GM23338 (cell line): ENCODE data around the gene TTBK1. TPM values are rescaled to one million over a fixed set of nuclear protein-coding genes. Genes with fewer than 3 reads are reported as not detected.

Experiments
- ATAC-seq: fragments of 200-7000 bp; cut with Tn5 transposase; 3 replicates; pipeline ENCODE4 v1.9.1; 2020
- DNase-seq: peaks from one replicate; pipeline ENCODE4 v3.0.0-alpha.2; 2015; ENCODE audit warnings: low spot score
- H2AFZ ChIP-seq: fragments of 200-600 bp; sonication (generic); 2 replicates; pipeline ENCODE4 v1.8.0; 2016; ENCODE audit warnings: antibody characterized with exemption, mild to moderate bottlenecking, moderate library complexity
- H3F3A ChIP-seq: fragments of 200-600 bp; sonication (generic); replicated peaks from 2 replicates; pipeline ENCODE4 v1.8.0; 2017; ENCODE audit warnings: antibody characterized with exemption, mixed run types, low read depth
- H3K27ac ChIP-seq: fragments of 200-600 bp; sonication (generic); 2 replicates; pipeline ENCODE4 v1.6.1; 2016; ENCODE audit warnings: low read depth
- H3K27me3 ChIP-seq: fragments of 200-600 bp; sonication (generic); 2 replicates; pipeline ENCODE4 v1.8.0; 2016; ENCODE audit warnings: mild to moderate bottlenecking, mixed run types, moderate library complexity; ENCODE audit not compliant: insufficient read depth
- H3K36me3 ChIP-seq: fragments of 200-600 bp; sonication (generic); 2 replicates; pipeline ENCODE4 v1.8.0; 2016; ENCODE audit warnings: mild to moderate bottlenecking; ENCODE audit not compliant: insufficient read depth
- H3K4me1 ChIP-seq: fragments of 200-600 bp; sonication (generic); 2 replicates; pipeline ENCODE4 v1.8.0; 2016; ENCODE audit warnings: mild to moderate bottlenecking, moderate library complexity; ENCODE audit not compliant: insufficient read depth
- H3K4me2 ChIP-seq: fragments of 200-600 bp; sonication (generic); 2 replicates; pipeline ENCODE4 v1.7.1; 2017; ENCODE audit warnings: mixed run types
- H3K4me3 ChIP-seq: fragments of 200-600 bp; sonication (generic); 2 replicates; pipeline ENCODE4 v1.6.1; 2016; ENCODE audit warnings: mixed run types
- H3K79me2 ChIP-seq: fragments of 200-600 bp; sonication (generic); replicated peaks from 2 replicates; pipeline ENCODE4 v1.8.0; 2017; ENCODE audit warnings: mild to moderate bottlenecking; ENCODE audit not compliant: insufficient read depth
- H3K9me2 ChIP-seq: fragments of 200-600 bp; sonication (generic); 2 replicates; pipeline ENCODE4 v1.8.0; 2017; ENCODE audit not compliant: insufficient read depth
- H4K20me1 ChIP-seq: fragments of 200-600 bp; sonication (generic); replicated peaks from 2 replicates; pipeline ENCODE4 v1.8.0; 2017; ENCODE audit warnings: mild to moderate bottlenecking; ENCODE audit not compliant: insufficient read depth
- H3K27ac Mint-ChIP-seq: 2 replicates; pipeline ENCODE4 v1.8.0; 2020; ENCODE audit warnings: inconsistent platforms, mild to moderate bottlenecking, moderate library complexity, mixed read lengths
- H3K27me3 Mint-ChIP-seq: 3 replicates; pipeline ENCODE4 v1.8.0; 2022; ENCODE audit warnings: low read depth, mild to moderate bottlenecking, moderate library complexity, mixed read lengths, inconsistent platforms; ENCODE audit not compliant: insufficient read depth, poor library complexity
- H3K36me3 Mint-ChIP-seq: 3 replicates; pipeline ENCODE4 v1.8.0; 2021; ENCODE audit warnings: low read depth, mild to moderate bottlenecking, inconsistent platforms, moderate library complexity, mixed read lengths
- H3K4me1 Mint-ChIP-seq: 3 replicates; pipeline ENCODE4 v1.8.0; 2020; ENCODE audit warnings: mild to moderate bottlenecking, inconsistent platforms, mixed read lengths
- H3K4me3 Mint-ChIP-seq: 3 replicates; pipeline ENCODE4 v1.8.0; 2021; ENCODE audit warnings: moderate library complexity, mild to moderate bottlenecking, inconsistent platforms, mixed read lengths
- H3K9me3 Mint-ChIP-seq: 3 replicates; pipeline ENCODE4 v1.8.0; 2020; ENCODE audit warnings: moderate library complexity, mild to moderate bottlenecking, inconsistent platforms, mixed read lengths
- CREB1 ChIP-seq: fragments of 250-450 bp; sonication (Bioruptor Pico); IDR thresholded peaks from 2 replicates; pipeline ENCODE4 v1.5.0; 2020; ENCODE audit warnings: low read depth, mild to moderate bottlenecking, moderate library complexity
- EZH2phosphoT487 ChIP-seq: fragments of 200-600 bp; sonication (generic); IDR thresholded peaks from one replicate; pipeline ENCODE4 v1.8.1; 2018; ENCODE audit warnings: antibody characterized with exemption; ENCODE audit not compliant: unreplicated experiment
- POLR2AphosphoS5 ChIP-seq: IDR thresholded peaks from 2 replicates; pipeline ENCODE4 v1.6.1; 2016; ENCODE audit warnings: antibody characterized with exemption, low read depth
- STAT1 ChIP-seq: IDR thresholded peaks from one replicate; pipeline ENCODE4 v1.6.1; 2016; ENCODE audit warnings: antibody characterized with exemption; ENCODE audit not compliant: unreplicated experiment
- ZNF114 ChIP-seq: fragments of 250-450 bp; sonication (Bioruptor Pico); IDR thresholded peaks from 2 replicates; pipeline ENCODE4 v1.5.0; 2020; ENCODE audit warnings: mild to moderate bottlenecking, moderate library complexity
- polyA plus RNA-seq: library from polyadenylated mRNA; unstranded; fragments of >200 nt; fragmentation: Nextera tagmentation; extraction: Ambion mirVana; gene quantifications from 2 replicates; pipeline ENCODE4 v1.2.1, GENCODE V29; 2016
- total RNA-seq: library from RNA; depleted of rRNA; stranded (reverse); fragments of >200 nt; shearing (Covaris generic); gene quantifications from 2 replicates; pipeline ENCODE4 v1.2.3, GENCODE V29; 2014
- TF ChIP-seq, protein P1 (sequence below): IDR thresholded peaks from 2 replicates; pipeline ENCODE4 v1.6.1; 2016; ENCODE audit warnings: antibody characterized with exemption
- TF ChIP-seq, protein P2 (sequence below): IDR thresholded peaks from one replicate; pipeline ENCODE4 v1.6.1; 2018; ENCODE audit warnings: antibody characterized with exemption; ENCODE audit not compliant: unreplicated experiment
- TF ChIP-seq, protein P3 (sequence below): fragments of 250-450 bp; sonication (Bioruptor Pico); IDR thresholded peaks from 2 replicates; pipeline ENCODE4 v1.5.0; 2020; ENCODE audit warnings: mild to moderate bottlenecking, moderate library complexity
- TF ChIP-seq, protein P4 (sequence below), 2 experiments: fragments of 200-600 bp in 1 of 2; sonication (generic) in 1 of 2; conservative IDR thresholded peaks; 2 replicates each; pipeline versions ENCODE4 v1.5.1 to v1.6.1; 2016 to 2017; ENCODE audit warnings: antibody characterized with exemption in 2 of 2, low read depth in 2 of 2, mild to moderate bottlenecking in 2 of 2, moderate library complexity in 1 of 2

TTBK1 gene
- total and polyA plus RNA-seq, 2 experiments from 2014 or later, result 0.29 to 1.1 TPM

DNA sequence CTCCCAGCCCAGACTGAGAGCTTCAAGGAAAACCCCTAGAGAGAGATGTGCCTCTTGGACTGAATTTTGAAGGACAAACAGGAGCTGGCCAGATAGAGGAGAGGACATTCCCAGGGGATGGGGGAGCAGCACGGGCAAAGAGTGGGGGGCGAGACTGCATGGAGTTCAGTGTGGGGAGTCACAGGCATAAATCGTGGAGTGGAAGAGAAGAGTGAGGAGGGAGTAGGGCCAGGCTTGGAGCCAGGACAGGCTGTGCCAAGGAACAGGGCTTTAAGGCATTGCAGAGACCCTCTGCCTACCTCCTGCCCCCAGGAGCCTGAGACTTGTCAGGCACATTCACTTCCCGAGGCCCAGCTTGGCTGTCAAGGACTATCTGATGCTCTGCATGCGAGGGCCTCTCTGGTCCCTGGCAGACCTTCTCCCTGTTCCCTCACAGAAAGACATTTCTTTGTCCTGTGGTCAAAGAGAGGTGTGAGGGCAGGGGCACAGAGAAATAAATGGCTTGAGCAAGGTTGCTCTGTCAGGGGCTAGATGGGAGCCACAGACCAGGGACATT lies 49.6 kb downstream of the TTBK1 start (continued):
- TF ChIP-seq, protein P1, sequence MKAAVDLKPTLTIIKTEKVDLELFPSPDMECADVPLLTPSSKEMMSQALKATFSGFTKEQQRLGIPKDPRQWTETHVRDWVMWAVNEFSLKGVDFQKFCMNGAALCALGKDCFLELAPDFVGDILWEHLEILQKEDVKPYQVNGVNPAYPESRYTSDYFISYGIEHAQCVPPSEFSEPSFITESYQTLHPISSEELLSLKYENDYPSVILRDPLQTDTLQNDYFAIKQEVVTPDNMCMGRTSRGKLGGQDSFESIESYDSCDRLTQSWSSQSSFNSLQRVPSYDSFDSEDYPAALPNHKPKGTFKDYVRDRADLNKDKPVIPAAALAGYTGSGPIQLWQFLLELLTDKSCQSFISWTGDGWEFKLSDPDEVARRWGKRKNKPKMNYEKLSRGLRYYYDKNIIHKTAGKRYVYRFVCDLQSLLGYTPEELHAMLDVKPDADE, result no peak
- TF ChIP-seq EZH2phosphoT487 (no peak), ZNF114 (no peak)

DNA sequence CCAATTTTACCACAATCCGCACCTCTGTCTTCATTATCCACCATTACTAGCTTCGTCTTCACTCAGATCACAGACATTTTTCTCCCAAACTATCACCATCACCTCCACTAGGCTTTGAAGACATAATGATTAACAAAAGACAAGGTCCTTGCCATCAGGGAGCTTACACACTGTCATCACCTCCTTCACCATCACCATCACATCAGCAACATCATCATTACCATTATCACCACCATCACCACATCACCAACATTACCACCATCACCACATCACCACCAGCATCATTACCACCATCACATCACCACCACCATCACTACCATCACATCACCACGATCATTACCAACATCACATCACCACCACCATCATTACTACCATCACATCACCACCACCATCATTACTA lies 50.4 kb downstream of the TTBK1 start:
- Mint-ChIP-seq H3K4me3 (no peak overlapping the region), H3K27ac (no peak overlapping the region), H3K27me3 (peaks cover 5% of the 10 kb centered on the region), H3K4me1 (peaks cover under 1% of the 10 kb centered on the region; the same call in 2 of the 3 replicates), H3K9me3 (no peaks in the 10 kb centered on the region), H3K36me3 (no peaks in the 10 kb centered on the region)
- Histone ChIP-seq H2AFZ (no peak overlapping the region), H3F3A (no peaks in the 10 kb centered on the region), H3K27me3 (no peaks in the 10 kb centered on the region), H3K36me3 (no peaks in the 10 kb centered on the region), H3K27ac (no peak overlapping the region), H3K4me1 (no peaks in the 10 kb centered on the region), H3K4me2 (no peak overlapping the region), H3K9me2 (peaks cover 8% of the 10 kb centered on the region; the same call in 1 of the 2 replicates), H4K20me1 (no peaks in the 10 kb centered on the region), H3K4me3 (no peak overlapping the region), H3K79me2 (no peaks in the 10 kb centered on the region)
- DNase-seq (no peak), ATAC-seq (no peak)
- TF ChIP-seq ZNF114 (no peak), EZH2phosphoT487 (no peak), CREB1 (no peak), POLR2AphosphoS5 (no peak), STAT1 (no peak)
- TF ChIP-seq, protein P2, sequence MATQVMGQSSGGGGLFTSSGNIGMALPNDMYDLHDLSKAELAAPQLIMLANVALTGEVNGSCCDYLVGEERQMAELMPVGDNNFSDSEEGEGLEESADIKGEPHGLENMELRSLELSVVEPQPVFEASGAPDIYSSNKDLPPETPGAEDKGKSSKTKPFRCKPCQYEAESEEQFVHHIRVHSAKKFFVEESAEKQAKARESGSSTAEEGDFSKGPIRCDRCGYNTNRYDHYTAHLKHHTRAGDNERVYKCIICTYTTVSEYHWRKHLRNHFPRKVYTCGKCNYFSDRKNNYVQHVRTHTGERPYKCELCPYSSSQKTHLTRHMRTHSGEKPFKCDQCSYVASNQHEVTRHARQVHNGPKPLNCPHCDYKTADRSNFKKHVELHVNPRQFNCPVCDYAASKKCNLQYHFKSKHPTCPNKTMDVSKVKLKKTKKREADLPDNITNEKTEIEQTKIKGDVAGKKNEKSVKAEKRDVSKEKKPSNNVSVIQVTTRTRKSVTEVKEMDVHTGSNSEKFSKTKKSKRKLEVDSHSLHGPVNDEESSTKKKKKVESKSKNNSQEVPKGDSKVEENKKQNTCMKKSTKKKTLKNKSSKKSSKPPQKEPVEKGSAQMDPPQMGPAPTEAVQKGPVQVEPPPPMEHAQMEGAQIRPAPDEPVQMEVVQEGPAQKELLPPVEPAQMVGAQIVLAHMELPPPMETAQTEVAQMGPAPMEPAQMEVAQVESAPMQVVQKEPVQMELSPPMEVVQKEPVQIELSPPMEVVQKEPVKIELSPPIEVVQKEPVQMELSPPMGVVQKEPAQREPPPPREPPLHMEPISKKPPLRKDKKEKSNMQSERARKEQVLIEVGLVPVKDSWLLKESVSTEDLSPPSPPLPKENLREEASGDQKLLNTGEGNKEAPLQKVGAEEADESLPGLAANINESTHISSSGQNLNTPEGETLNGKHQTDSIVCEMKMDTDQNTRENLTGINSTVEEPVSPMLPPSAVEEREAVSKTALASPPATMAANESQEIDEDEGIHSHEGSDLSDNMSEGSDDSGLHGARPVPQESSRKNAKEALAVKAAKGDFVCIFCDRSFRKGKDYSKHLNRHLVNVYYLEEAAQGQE, result no peak
- TF ChIP-seq, protein P3, sequence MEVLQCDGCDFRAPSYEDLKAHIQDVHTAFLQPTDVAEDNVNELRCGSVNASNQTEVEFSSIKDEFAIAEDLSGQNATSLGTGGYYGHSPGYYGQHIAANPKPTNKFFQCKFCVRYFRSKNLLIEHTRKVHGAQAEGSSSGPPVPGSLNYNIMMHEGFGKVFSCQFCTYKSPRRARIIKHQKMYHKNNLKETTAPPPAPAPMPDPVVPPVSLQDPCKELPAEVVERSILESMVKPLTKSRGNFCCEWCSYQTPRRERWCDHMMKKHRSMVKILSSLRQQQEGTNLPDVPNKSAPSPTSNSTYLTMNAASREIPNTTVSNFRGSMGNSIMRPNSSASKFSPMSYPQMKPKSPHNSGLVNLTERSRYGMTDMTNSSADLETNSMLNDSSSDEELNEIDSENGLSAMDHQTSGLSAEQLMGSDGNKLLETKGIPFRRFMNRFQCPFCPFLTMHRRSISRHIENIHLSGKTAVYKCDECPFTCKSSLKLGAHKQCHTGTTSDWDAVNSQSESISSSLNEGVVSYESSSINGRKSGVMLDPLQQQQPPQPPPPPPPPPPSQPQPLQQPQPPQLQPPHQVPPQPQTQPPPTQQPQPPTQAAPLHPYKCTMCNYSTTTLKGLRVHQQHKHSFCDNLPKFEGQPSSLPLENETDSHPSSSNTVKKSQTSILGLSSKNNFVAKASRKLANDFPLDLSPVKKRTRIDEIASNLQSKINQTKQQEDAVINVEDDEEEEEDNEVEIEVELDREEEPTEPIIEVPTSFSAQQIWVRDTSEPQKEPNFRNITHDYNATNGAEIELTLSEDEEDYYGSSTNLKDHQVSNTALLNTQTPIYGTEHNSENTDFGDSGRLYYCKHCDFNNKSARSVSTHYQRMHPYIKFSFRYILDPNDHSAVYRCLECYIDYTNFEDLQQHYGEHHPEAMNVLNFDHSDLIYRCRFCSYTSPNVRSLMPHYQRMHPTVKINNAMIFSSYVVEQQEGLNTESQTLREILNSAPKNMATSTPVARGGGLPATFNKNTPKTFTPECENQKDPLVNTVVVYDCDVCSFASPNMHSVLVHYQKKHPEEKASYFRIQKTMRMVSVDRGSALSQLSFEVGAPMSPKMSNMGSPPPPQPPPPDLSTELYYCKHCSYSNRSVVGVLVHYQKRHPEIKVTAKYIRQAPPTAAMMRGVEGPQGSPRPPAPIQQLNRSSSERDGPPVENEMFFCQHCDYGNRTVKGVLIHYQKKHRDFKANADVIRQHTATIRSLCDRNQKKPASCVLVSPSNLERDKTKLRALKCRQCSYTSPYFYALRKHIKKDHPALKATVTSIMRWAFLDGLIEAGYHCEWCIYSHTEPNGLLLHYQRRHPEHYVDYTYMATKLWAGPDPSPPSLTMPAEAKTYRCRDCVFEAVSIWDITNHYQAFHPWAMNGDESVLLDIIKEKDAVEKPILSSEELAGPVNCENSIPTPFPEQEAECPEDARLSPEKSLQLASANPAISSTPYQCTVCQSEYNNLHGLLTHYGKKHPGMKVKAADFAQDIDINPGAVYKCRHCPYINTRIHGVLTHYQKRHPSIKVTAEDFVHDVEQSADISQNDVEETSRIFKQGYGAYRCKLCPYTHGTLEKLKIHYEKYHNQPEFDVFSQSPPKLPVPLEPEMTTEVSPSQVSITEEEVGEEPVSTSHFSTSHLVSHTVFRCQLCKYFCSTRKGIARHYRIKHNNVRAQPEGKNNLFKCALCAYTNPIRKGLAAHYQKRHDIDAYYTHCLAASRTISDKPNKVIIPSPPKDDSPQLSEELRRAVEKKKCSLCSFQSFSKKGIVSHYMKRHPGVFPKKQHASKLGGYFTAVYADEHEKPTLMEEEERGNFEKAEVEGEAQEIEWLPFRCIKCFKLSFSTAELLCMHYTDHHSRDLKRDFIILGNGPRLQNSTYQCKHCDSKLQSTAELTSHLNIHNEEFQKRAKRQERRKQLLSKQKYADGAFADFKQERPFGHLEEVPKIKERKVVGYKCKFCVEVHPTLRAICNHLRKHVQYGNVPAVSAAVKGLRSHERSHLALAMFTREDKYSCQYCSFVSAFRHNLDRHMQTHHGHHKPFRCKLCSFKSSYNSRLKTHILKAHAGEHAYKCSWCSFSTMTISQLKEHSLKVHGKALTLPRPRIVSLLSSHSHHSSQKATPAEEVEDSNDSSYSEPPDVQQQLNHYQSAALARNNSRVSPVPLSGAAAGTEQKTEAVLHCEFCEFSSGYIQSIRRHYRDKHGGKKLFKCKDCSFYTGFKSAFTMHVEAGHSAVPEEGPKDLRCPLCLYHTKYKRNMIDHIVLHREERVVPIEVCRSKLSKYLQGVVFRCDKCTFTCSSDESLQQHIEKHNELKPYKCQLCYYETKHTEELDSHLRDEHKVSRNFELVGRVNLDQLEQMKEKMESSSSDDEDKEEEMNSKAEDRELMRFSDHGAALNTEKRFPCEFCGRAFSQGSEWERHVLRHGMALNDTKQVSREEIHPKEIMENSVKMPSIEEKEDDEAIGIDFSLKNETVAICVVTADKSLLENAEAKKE (CRISPR knock-in tag), result no peak
- TF ChIP-seq, protein P4, sequence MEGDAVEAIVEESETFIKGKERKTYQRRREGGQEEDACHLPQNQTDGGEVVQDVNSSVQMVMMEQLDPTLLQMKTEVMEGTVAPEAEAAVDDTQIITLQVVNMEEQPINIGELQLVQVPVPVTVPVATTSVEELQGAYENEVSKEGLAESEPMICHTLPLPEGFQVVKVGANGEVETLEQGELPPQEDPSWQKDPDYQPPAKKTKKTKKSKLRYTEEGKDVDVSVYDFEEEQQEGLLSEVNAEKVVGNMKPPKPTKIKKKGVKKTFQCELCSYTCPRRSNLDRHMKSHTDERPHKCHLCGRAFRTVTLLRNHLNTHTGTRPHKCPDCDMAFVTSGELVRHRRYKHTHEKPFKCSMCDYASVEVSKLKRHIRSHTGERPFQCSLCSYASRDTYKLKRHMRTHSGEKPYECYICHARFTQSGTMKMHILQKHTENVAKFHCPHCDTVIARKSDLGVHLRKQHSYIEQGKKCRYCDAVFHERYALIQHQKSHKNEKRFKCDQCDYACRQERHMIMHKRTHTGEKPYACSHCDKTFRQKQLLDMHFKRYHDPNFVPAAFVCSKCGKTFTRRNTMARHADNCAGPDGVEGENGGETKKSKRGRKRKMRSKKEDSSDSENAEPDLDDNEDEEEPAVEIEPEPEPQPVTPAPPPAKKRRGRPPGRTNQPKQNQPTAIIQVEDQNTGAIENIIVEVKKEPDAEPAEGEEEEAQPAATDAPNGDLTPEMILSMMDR (conservative IDR thresholded peaks at IDR 0.05; ENCODE audit: low read depth in 2 of 2), result no peak
